Heart left ventricle (tissue), 13 donors: ENCODE measurements around the gene GPR4.

ENCODE experiments used
- POLR2A ChIP-seq, 2 donors: fragments of 450-650 bp; IDR thresholded peaks; one replicate each; pipeline ENCODE4 v1.6.1; 2017; ENCODE audit warnings: antibody characterized with exemption in 2 of 2, mild to moderate bottlenecking in 2 of 2, moderate library complexity in 2 of 2
- TF ChIP-seq, protein P1 (sequence below), 12 donors: fragments of 200-600 bp; sonication (generic) in 4 of 12; IDR thresholded peaks; one replicate each; pipeline versions ENCODE4 v1.5.0 to v1.8.0; 2018 to 2022; ENCODE audit warnings: antibody characterized with exemption in 12 of 12, mild to moderate bottlenecking in 5 of 12
- donor health status: ischemic (EF 13 %, LVEDD 7.1; RV severe dilation, severe dysfunction).
- donor health status: DM: no; HTN: yes; CAD: no.
- donor health status: DM: no; HTN: no; CAD: no.
- donor health status: ischemic (EF 25% LVEDD 6.9; RV normal size, moderate dysfunction).
- donor health status: ischemic (EF 25% LVEDD 5.7; RV mildly dilated, moderate dysfunction).
- donor health status: ischemic (EF 35%, LVEDD 5.7; RV mildly dilated, moderate dysfunction).
- donor health status: nonischemic (EF 11% LVEDD 7.7; RV severe dilation, severe dysfunction).
- donor health status: DM: yes; HTN: yes; CAD: no.
- donor health status: PGD.
- donor health status: ischemic (EF 29% LVEDD 5.4; RV normal size, mild dysfunction).
- donor health status: nonischemic (EF 23%, LVEDD 6.1; RV moderate dilation, normal function).

DNA sequence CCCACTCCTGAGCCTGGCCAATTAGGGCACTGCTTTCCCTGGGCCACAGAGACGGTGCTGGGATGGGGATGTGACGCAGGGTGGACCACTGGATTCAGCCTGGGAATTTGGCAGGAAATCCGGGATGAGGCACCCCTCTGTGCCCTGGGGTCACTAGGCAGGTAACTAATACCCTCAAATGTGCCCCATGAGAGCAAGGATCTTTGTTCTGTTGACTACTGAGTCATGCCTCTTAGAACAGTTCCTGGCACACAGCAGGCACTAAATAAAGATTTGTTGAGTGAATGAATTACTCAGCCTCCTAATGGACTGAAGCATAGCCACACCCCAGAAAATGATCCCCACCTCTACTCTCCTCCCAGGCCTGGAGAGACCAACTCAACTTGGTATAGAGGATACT, 33.3 kb downstream of the GPR4 start:
- TF ChIP-seq, protein P1, sequence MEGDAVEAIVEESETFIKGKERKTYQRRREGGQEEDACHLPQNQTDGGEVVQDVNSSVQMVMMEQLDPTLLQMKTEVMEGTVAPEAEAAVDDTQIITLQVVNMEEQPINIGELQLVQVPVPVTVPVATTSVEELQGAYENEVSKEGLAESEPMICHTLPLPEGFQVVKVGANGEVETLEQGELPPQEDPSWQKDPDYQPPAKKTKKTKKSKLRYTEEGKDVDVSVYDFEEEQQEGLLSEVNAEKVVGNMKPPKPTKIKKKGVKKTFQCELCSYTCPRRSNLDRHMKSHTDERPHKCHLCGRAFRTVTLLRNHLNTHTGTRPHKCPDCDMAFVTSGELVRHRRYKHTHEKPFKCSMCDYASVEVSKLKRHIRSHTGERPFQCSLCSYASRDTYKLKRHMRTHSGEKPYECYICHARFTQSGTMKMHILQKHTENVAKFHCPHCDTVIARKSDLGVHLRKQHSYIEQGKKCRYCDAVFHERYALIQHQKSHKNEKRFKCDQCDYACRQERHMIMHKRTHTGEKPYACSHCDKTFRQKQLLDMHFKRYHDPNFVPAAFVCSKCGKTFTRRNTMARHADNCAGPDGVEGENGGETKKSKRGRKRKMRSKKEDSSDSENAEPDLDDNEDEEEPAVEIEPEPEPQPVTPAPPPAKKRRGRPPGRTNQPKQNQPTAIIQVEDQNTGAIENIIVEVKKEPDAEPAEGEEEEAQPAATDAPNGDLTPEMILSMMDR (IDR thresholded peaks at IDR 0.05): no peak
- TF ChIP-seq POLR2A (IDR thresholded peaks at IDR 0.05): no peak
